Superior temporal gyrus (tissue), 1 donor: Measurements from ENCODE around the gene UNCX.
"Not testable (repeated sequence)": the region's sequence is repeated elsewhere in the genome, so short reads cannot be mapped to it uniquely, and the experiment has no call there.

Source experiments
- DNase-seq: peaks from one replicate; pipeline ENCODE4 v3.0.0-alpha.2; 2016; ENCODE audit errors: extremely low spot score

Gene UNCX

GRCh38 chr7:1257863-1258262 is 25.2 kb downstream of the UNCX start:
- DNase-seq, result no peak

GRCh38 chr7:1259621-1260243 is 27.1 kb downstream of the UNCX start:
- DNase-seq, result no peak

- DNase-seq, result no peak
These were observed 27.6 kb downstream of the UNCX start for GRCh38 chr7:1260244-1260635.

- not testable (repeated sequence) for DNase-seq
These were observed 28.4 kb downstream of the UNCX start for GRCh38 chr7:1261036-1261435.

GRCh38 chr7:1262441-1262840 is 29.8 kb downstream of the UNCX start:
- no peak for DNase-seq

GRCh38 chr7:1263391-1263951 is 30.8 kb downstream of the UNCX start:
- no peak for DNase-seq

GRCh38 chr7:1264345-1265280 is 31.9 kb downstream of the UNCX start:
- no peak for DNase-seq

GRCh38 chr7:1267016-1267900 is 34.6 kb downstream of the UNCX start:
- DNase-seq, result no peak

GRCh38 chr7:1268076-1268815 is 35.6 kb downstream of the UNCX start:
- DNase-seq, result no peak

- DNase-seq, result no peak
These were observed 36.2 kb downstream of the UNCX start for GRCh38 chr7:1268866-1269265.

GRCh38 chr7:1269336-1269890 is 36.7 kb downstream of the UNCX start:
- no peak for DNase-seq

- DNase-seq, result no peak
These were observed 37.5 kb downstream of the UNCX start for GRCh38 chr7:1270181-1270580.

GRCh38 chr7:1271046-1271445 is 38.4 kb downstream of the UNCX start:
- no peak for DNase-seq

GRCh38 chr7:1271656-1272055 is 39.0 kb downstream of the UNCX start:
- DNase-seq, result no peak

- DNase-seq, result not testable (repeated sequence)
These were observed 39.5 kb downstream of the UNCX start for GRCh38 chr7:1272136-1272535.

- no peak for DNase-seq
These were observed 41.6 kb downstream of the UNCX start for GRCh38 chr7:1274121-1274875.

GRCh38 chr7:1274876-1275375 is 42.3 kb downstream of the UNCX start:
- DNase-seq, result no peak

GRCh38 chr7:1275451-1276381 is 43.0 kb downstream of the UNCX start:
- DNase-seq, result no peak
